GM12878 (cell line): Measurements from ENCODE around the gene OR2G2. TPM values are rescaled to one million over a fixed set of nuclear protein-coding genes. Genes with fewer than 3 reads are reported as not detected.

Source experiments
- ATAC-seq: fragments of 200-7000 bp; cut with Tn5 transposase; 3 replicates; pipeline ENCODE4 v1.9.1; 2020; ENCODE audit warnings: mild to moderate bottlenecking, moderate library complexity
- BruUV-seq: library from RNA; stranded (reverse); fragments of 400-500 nt; replicated peaks from 2 replicates; lab custom pipeline; 2021; lab: Mats Ljungman, UMichigan
- CTCF ChIA-PET: fragments of 300-600 bp; sonication (Branson Sonifier 250); formaldehyde crosslinking; extraction: SDS; loops from one replicate; lab custom pipeline; 2021; ENCODE audit warnings: inconsistent platforms; lab: Yijun Ruan, JAX
- POLR2A ChIA-PET: fragments of 350-600 bp; formaldehyde crosslinking; extraction: SDS; loops from one replicate; lab custom pipeline; 2021; ENCODE audit warnings: inconsistent platforms; lab: Charles Lee
- RAD21 ChIA-PET: fragments of 300-600 bp; sonication (Branson Sonifier 250); formaldehyde crosslinking; loops from one replicate; lab custom pipeline; 2023; ENCODE audit warnings: antibody characterized with exemption; ENCODE audit not compliant: unreplicated experiment; lab: Charles Lee
- SMC1A ChIA-PET: fragments of 300-600 bp; sonication (Branson Sonifier 250); formaldehyde crosslinking; loops from one replicate; lab custom pipeline; 2023; ENCODE audit not compliant: unreplicated experiment, uncharacterized antibody; lab: Charles Lee
- DNase-seq: peaks from one replicate; pipeline ENCODE4 v3.0.0-alpha.2; 2011; ENCODE audit warnings: low read depth, low spot score
- FAIRE-seq: peaks from 3 replicates; lab custom pipeline; 2011; peaks lifted over from hg19 to GRCh38; lab: Jason Lieb, UNC
- H2AFZ ChIP-seq: 2 replicates; pipeline ENCODE4 v1.6.0; 2011; ENCODE audit warnings: low read depth, low read length, control low read depth; ENCODE audit not compliant: control insufficient read depth
- H3K27ac ChIP-seq: 2 replicates; pipeline ENCODE4 v1.5.1; 2011; ENCODE audit warnings: control low read depth; ENCODE audit not compliant: control insufficient read depth, insufficient read depth
- H3K27me3 ChIP-seq, 2 experiments: replicated peaks in 1 of 2; 2 replicates each; pipeline versions ENCODE4 v1.6.0 to v1.6.1; 2011; ENCODE audit warnings: low read length in 1 of 2; ENCODE audit not compliant: control insufficient read depth in 2 of 2, insufficient read depth in 2 of 2
- H3K36me3 ChIP-seq, 2 experiments: 2 replicates each; pipeline ENCODE4 v1.5.1; 2011; ENCODE audit warnings: low read length in 1 of 2; ENCODE audit not compliant: control insufficient read depth in 2 of 2, insufficient read depth in 2 of 2
- H3K4me1 ChIP-seq: 2 replicates; pipeline ENCODE4 v1.6.1; 2011; ENCODE audit warnings: mild to moderate bottlenecking, low read length, moderate library complexity, mixed read lengths; ENCODE audit not compliant: control insufficient read depth, insufficient read depth
- H3K4me2 ChIP-seq: 2 replicates; pipeline ENCODE4 v1.6.0; 2011; ENCODE audit warnings: control low read depth; ENCODE audit not compliant: control insufficient read depth, insufficient read depth
- H3K4me3 ChIP-seq: fragments of 200-600 bp; sonication (generic); 2 replicates; pipeline ENCODE4 v1.5.1; 2016
- H3K79me2 ChIP-seq: 2 replicates; pipeline ENCODE4 v1.6.0; 2011; ENCODE audit warnings: low read length; ENCODE audit not compliant: control insufficient read depth, insufficient read depth
- H3K9ac ChIP-seq: 2 replicates; pipeline ENCODE4 v1.8.0; 2011; ENCODE audit warnings: low read length, control low read depth, mixed read lengths; ENCODE audit not compliant: control insufficient read depth, insufficient read depth
- H3K9me3 ChIP-seq: replicated peaks from 3 replicates; pipeline ENCODE4 v1.5.1; 2011; ENCODE audit warnings: mild to moderate bottlenecking, low read length; ENCODE audit not compliant: control insufficient read depth, insufficient read depth
- H4K20me1 ChIP-seq: 2 replicates; pipeline ENCODE4 v1.6.0; 2011; ENCODE audit not compliant: control insufficient read depth, insufficient read depth
- BHLHE40 ChIP-seq, 2 experiments: fragments of 450-650 bp in 1 of 2; IDR thresholded peaks; 2 replicates each; pipeline ENCODE4 v1.6.1; 2011 to 2017; ENCODE audit warnings: low read depth in 2 of 2, borderline replicate concordance in 1 of 2, improper control_type of control experiment in 1 of 2, low read length in 1 of 2, mild to moderate bottlenecking in 1 of 2
- CEBPZ ChIP-seq: fragments of 150-350 bp; IDR thresholded peaks from 2 replicates; pipeline ENCODE4 v1.6.1; 2016; ENCODE audit warnings: low read depth, low read length
- CHD2 ChIP-seq: IDR thresholded peaks from 2 replicates; pipeline ENCODE4 v1.6.1; 2011; ENCODE audit warnings: low read depth, low read length, improper control_type of control experiment, borderline replicate concordance
- EGR1 ChIP-seq, 2 experiments: IDR thresholded peaks; 1 replicate in 1 of 2; 2 replicates in 1 of 2; pipeline ENCODE4 v1.6.1; 2011 to 2012; ENCODE audit warnings: low read depth in 2 of 2, low read length in 2 of 2, borderline replicate concordance in 1 of 2, mild to moderate bottlenecking in 1 of 2, moderate library complexity in 1 of 2
- EP300 ChIP-seq, 2 experiments: fragments of 150-350 bp in 1 of 2; IDR thresholded peaks; 2 replicates each; pipeline ENCODE4 v1.6.1; 2011 to 2012; ENCODE audit warnings: low read depth in 2 of 2, low read length in 2 of 2, borderline replicate concordance in 1 of 2, improper control_type of control experiment in 1 of 2, inconsistent platforms in 1 of 2; ENCODE audit not compliant: control insufficient read depth in 1 of 2
- MLLT1 ChIP-seq: fragments of 450-650 bp; IDR thresholded peaks from 2 replicates; pipeline ENCODE4 v1.6.1; 2016; ENCODE audit warnings: mild to moderate bottlenecking
- NFXL1 ChIP-seq: fragments of 450-650 bp; IDR thresholded peaks from 2 replicates; pipeline ENCODE4 v1.6.1; 2017; ENCODE audit warnings: antibody characterized with exemption, mild to moderate bottlenecking, borderline replicate concordance
- RBBP5 ChIP-seq: fragments of 200-600 bp; sonication (generic); conservative IDR thresholded peaks from 2 replicates; pipeline ENCODE4 v1.6.1; 2016
- RELA ChIP-seq: fragments of 450-650 bp; IDR thresholded peaks from 2 replicates; pipeline ENCODE4 v1.8.0; 2014; ENCODE audit warnings: borderline replicate concordance; ENCODE audit not compliant: partially characterized antibody
- SRF ChIP-seq, 2 experiments: IDR thresholded peaks; 2 replicates each; pipeline ENCODE4 v1.6.1; 2011; ENCODE audit warnings: low read depth in 2 of 2, low read length in 2 of 2, mild to moderate bottlenecking in 1 of 2, moderate library complexity in 1 of 2
- TBL1XR1 ChIP-seq: IDR thresholded peaks from 2 replicates; pipeline ENCODE4 v1.6.1; 2012; ENCODE audit warnings: low read depth, low read length, improper control_type of control experiment
- ZNF24 ChIP-seq: fragments of 450-650 bp; IDR thresholded peaks from 2 replicates; pipeline ENCODE4 v1.6.1; 2017; ENCODE audit warnings: antibody characterized with exemption, mild to moderate bottlenecking
- WGBS: methylation state at CpG from one replicate; pipeline ENCODE4 v1.1.6; 2016; ENCODE audit warnings: low lambda C conversion rate; ENCODE audit not compliant: insufficient replicate concordance, insufficient coverage; ENCODE audit errors: missing lambda C conversion rate; 5-methylcytosine and 5-hydroxymethylcytosine counted together
- in situ Hi-C: fragments of 300-500 bp; cut with MboI; formaldehyde crosslinking; loops from 9 replicates; pipeline ENCODE4 v1.14.3; 2018; ENCODE audit warnings: mixed read lengths
- intact Hi-C: fragments of 100-400 bp; cut with micrococcal nuclease; formaldehyde crosslinking; loops from one replicate; pipeline ENCODE4 v1.14.2; 2022; ENCODE audit not compliant: unreplicated experiment
- polyA plus RNA-seq, 11 experiments: library from polyadenylated mRNA; depleted of rRNA in 4 of 11; unstranded in 6 of 11; stranded (reverse) in 5 of 11; fragments of >200 nt; fragmentation: Nextera tagmentation in 4 of 11; fragmentation: Illumina TruSeq in 1 of 11; extraction: Ambion mirVana in 4 of 11; extraction: Trizol in 1 of 11; gene quantifications; 1 replicate in 1 of 11; 2 replicates in 10 of 11; pipeline versions ENCODE4 v1.2.1 to v1.2.3, GENCODE V29; 2011 to 2016; ENCODE audit warnings: inconsistent platforms in 2 of 11, missing spikeins in 2 of 11, low read depth in 1 of 11
- total RNA-seq, 4 experiments: library from RNA; depleted of rRNA in 3 of 4; stranded (reverse); fragments of >200 nt in 3 of 4; fragmentation: Illumina TruSeq in 1 of 4; extraction: Trizol in 1 of 4; gene quantifications; 2 replicates each; pipeline versions ENCODE4 v1.2.1 to v1.2.3, GENCODE V29; 2013 to 2021
- TF ChIP-seq, protein P1 (sequence below): fragments of 450-650 bp; IDR thresholded peaks from 2 replicates; pipeline ENCODE4 v1.6.1; 2017; ENCODE audit warnings: mild to moderate bottlenecking, moderate library complexity

The OR2G2 gene
- total and polyA plus RNA-seq, 10 of the 15 experiments (the other 5 are each of a cell fraction or from before 2014, with no cell fraction given) = not detected

DNA sequence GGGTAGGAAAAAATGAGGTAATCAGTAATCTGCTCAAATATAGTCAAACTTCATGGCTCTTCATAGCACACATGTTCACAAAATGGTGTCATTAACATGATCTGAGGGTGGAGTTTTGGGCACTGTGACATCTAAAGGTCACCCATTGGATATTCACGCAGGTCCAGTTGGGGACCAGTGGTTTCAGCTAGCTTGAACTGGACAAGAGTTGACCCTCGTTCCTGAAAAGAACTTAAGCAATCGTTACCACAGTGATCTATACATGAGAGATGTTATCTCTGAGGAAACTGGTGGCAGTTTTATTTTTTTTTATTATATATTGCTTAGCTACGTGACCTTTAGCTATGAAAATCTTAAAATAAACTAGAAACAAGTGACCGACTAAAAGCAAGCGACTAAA, 48.9 kb upstream of the OR2G2 start (continued):
- TF ChIP-seq SRF (IDR thresholded peaks at IDR 0.05; ENCODE audit: low read depth in 2 of 2, low read length in 2 of 2) = no peak
- no peak for TF ChIP-seq EGR1 (IDR thresholded peaks at IDR 0.05; ENCODE audit: borderline replicate concordance in 1 of 2, low read depth in 2 of 2, low read length in 2 of 2)
- no peak for TF ChIP-seq MLLT1
- no peak for TF ChIP-seq RELA
- TF ChIP-seq, all 136 proteins: peak for 0

DNA sequence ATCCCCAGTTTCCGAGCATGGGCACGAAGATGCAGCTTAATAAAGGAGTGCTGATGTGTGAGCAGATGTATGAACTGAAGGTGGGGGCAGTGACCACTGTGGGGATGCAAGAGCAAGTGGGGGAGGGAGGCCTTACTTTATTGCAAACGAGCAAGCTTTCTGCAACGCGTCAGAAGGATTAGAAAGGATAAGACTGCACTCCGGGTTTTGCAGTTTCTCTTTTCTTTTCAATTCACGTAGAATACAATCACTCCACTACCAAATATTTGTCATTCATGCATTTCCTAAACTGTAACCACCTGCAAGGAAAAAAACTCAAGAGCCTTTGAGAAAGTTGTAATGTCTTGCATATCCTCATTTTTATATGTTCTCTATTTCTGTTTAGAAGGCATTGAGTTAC, 47.6 kb upstream of the OR2G2 start:
- ATAC-seq (no peak; the same call in 2 of the 3 replicates), FAIRE-seq (no peak), DNase-seq (no peak)
- WGBS = 26% methylated on average over 7 of the region's 7 CpGs
- BruUV-seq = no TSS peak
- ChIA-PET POLR2A (no interaction called here), SMC1A (interaction anchor here (1.0 kb wide), 1 partner anchor 18 kb away, joined by 3 read pairs; no protein-coding TSS in a partner anchor), RAD21 (no interaction called here), CTCF (interaction anchor here (1.2 kb wide), 1 partner anchor 15 kb away, joined by 4 read pairs; no protein-coding TSS in a partner anchor)
- Histone ChIP-seq H3K79me2 (no peaks in the 10 kb centered on the region), H4K20me1 (no peaks in the 10 kb centered on the region), H2AFZ (no peak overlapping the region), H3K4me3 (no peak overlapping the region), H3K36me3 (no peaks in the 10 kb centered on the region), H3K9ac (no peak overlapping the region), H3K4me1 (no peaks in the 10 kb centered on the region), H3K9me3 (no peaks in the 10 kb centered on the region), H3K27me3 (no peaks in the 10 kb centered on the region), H3K4me2 (no peak overlapping the region), H3K27ac (no peak overlapping the region)
- in situ Hi-C loops = no loop called here
- intact Hi-C loops = no loop called here
- TF ChIP-seq, protein P1, sequence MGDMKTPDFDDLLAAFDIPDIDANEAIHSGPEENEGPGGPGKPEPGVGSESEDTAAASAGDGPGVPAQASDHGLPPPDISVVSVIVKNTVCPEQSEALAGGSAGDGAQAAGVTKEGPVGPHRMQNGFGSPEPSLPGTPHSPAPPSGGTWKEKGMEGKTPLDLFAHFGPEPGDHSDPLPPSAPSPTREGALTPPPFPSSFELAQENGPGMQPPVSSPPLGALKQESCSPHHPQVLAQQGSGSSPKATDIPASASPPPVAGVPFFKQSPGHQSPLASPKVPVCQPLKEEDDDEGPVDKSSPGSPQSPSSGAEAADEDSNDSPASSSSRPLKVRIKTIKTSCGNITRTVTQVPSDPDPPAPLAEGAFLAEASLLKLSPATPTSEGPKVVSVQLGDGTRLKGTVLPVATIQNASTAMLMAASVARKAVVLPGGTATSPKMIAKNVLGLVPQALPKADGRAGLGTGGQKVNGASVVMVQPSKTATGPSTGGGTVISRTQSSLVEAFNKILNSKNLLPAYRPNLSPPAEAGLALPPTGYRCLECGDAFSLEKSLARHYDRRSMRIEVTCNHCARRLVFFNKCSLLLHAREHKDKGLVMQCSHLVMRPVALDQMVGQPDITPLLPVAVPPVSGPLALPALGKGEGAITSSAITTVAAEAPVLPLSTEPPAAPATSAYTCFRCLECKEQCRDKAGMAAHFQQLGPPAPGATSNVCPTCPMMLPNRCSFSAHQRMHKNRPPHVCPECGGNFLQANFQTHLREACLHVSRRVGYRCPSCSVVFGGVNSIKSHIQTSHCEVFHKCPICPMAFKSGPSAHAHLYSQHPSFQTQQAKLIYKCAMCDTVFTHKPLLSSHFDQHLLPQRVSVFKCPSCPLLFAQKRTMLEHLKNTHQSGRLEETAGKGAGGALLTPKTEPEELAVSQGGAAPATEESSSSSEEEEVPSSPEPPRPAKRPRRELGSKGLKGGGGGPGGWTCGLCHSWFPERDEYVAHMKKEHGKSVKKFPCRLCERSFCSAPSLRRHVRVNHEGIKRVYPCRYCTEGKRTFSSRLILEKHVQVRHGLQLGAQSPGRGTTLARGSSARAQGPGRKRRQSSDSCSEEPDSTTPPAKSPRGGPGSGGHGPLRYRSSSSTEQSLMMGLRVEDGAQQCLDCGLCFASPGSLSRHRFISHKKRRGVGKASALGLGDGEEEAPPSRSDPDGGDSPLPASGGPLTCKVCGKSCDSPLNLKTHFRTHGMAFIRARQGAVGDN = no peak
- TF ChIP-seq CHD2 (no peak), SRF (IDR thresholded peaks at IDR 0.05; ENCODE audit: low read depth in 2 of 2, low read length in 2 of 2) (no peak), TBL1XR1 (no peak), NFXL1 (no peak), RBBP5 (no peak), CEBPZ (no peak), BHLHE40 (IDR thresholded peaks at IDR 0.05; ENCODE audit: borderline replicate concordance in 1 of 2, low read depth in 2 of 2, low read length in 1 of 2) (no peak), ZNF24 (no peak), EP300 (IDR thresholded peaks at IDR 0.05; ENCODE audit: borderline replicate concordance in 1 of 2, control insufficient read depth in 1 of 2, low read depth in 2 of 2, low read length in 2 of 2) (no peak)
